ENCODE data around the gene C1orf87. TPM values are rescaled to one million over a fixed set of nuclear protein-coding genes. Genes with fewer than 3 reads are reported as not detected.

Gene C1orf87
- total RNA-seq, 1 experiment from 2014 or later, result not detected

GRCh38 chr1:59967780-59968179, 105.8 kb downstream of the C1orf87 start:
- ChIA-PET RAD21 (ENCODE audit: low non-redundant PET in 1 of 2, low total read pairs in 2 of 2, uncharacterized antibody in 2 of 2, unreplicated experiment in 2 of 2) (no interaction called here), POLR2A (no interaction called here), CTCF (interaction anchor here (1.6 to 2.4 kb wide), 2 partner anchors 9 to 21 kb away, joined by 5 to 9 read pairs; no protein-coding TSS in a partner anchor)
- H3K79me2 ChIP-seq (ENCODE audit: insufficient read depth, low read length), result no peaks in the 10 kb centered on the region
- TF ChIP-seq, protein P1, sequence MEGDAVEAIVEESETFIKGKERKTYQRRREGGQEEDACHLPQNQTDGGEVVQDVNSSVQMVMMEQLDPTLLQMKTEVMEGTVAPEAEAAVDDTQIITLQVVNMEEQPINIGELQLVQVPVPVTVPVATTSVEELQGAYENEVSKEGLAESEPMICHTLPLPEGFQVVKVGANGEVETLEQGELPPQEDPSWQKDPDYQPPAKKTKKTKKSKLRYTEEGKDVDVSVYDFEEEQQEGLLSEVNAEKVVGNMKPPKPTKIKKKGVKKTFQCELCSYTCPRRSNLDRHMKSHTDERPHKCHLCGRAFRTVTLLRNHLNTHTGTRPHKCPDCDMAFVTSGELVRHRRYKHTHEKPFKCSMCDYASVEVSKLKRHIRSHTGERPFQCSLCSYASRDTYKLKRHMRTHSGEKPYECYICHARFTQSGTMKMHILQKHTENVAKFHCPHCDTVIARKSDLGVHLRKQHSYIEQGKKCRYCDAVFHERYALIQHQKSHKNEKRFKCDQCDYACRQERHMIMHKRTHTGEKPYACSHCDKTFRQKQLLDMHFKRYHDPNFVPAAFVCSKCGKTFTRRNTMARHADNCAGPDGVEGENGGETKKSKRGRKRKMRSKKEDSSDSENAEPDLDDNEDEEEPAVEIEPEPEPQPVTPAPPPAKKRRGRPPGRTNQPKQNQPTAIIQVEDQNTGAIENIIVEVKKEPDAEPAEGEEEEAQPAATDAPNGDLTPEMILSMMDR (IDR thresholded peaks at IDR 0.05 in 2 of 3, conservative IDR thresholded peaks at IDR 0.05 in 1 of 3; ENCODE audit: borderline replicate concordance in 1 of 3, insufficient read depth in 1 of 3, low read depth in 2 of 3, low read length in 2 of 3), result no peak
- TF ChIP-seq JUND (IDR thresholded peaks at IDR 0.05) (no peak), CEBPB (IDR thresholded peaks at IDR 0.05; ENCODE audit: low read depth) (no peak), ATF3 (IDR thresholded peaks at IDR 0.05) (no peak), SIN3A (IDR thresholded peaks at IDR 0.05; ENCODE audit: low read depth) (no peak), ELF1 (IDR thresholded peaks at IDR 0.05; ENCODE audit: borderline replicate concordance, low read depth) (no peak), POLR2AphosphoS5 (IDR thresholded peaks at IDR 0.05; ENCODE audit: low read depth, low read length) (no peak), YY1 (IDR thresholded peaks at IDR 0.05; ENCODE audit: extremely low read depth, insufficient replicate concordance, low read depth, low read length) (no peak), EGR1 (IDR thresholded peaks at IDR 0.05; ENCODE audit: low read depth) (no peak), ZNF274 (IDR thresholded peaks at IDR 0.05; ENCODE audit: low read depth, low read length) (no peak), CBX3 (IDR thresholded peaks at IDR 0.05; ENCODE audit: low read depth) (no peak), SP1 (IDR thresholded peaks at IDR 0.05; ENCODE audit: low read depth) (no peak), POLR2A (IDR thresholded peaks at IDR 0.05; ENCODE audit: borderline replicate concordance, extremely low read depth, insufficient read depth, insufficient read length) (no peak), TCF7L2 (IDR thresholded peaks at IDR 0.05; ENCODE audit: borderline replicate concordance, extremely low read depth, insufficient read depth, insufficient read length) (no peak), RAD21 (IDR thresholded peaks at IDR 0.05; ENCODE audit: low read depth) (no peak), SRF (IDR thresholded peaks at IDR 0.05; ENCODE audit: low read depth) (no peak), REST (IDR thresholded peaks at IDR 0.05; ENCODE audit: low read depth) (no peak), ZBTB33 (IDR thresholded peaks at IDR 0.05; ENCODE audit: extremely low read depth, insufficient replicate concordance, low read length) (no peak)
- TF ChIP-seq, protein P2, sequence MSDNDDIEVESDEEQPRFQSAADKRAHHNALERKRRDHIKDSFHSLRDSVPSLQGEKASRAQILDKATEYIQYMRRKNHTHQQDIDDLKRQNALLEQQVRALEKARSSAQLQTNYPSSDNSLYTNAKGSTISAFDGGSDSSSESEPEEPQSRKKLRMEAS (IDR thresholded peaks at IDR 0.05), result no peak
- no peak overlapping the region for H2AFZ ChIP-seq (ENCODE audit: low read depth, low read length, poor library complexity, severe bottlenecking)
- intact Hi-C loops (cut with micrococcal nuclease), result no loop called here
- no peak overlapping the region for H3K4me2 ChIP-seq (ENCODE audit: low read length)
- DNase-seq (ENCODE audit: low read depth, low spot score), result no peak
- H3K9ac ChIP-seq (ENCODE audit: low read length), result no peak overlapping the region
- no peaks in the 10 kb centered on the region for H3K27me3 ChIP-seq (ENCODE audit: insufficient read depth, low read length)
- peaks cover 0 to 4% of the 10 kb centered on the region in 2 experiments; a peak in 2 of 4 replicates for H3K4me1 ChIP-seq (ENCODE audit: control insufficient read depth in 1 of 2, insufficient read depth in 2 of 2, low read length in 2 of 2)
- BruUV-seq (replicated peaks), result no TSS peak
- H4K20me1 ChIP-seq (ENCODE audit: insufficient read depth), result no peaks in the 10 kb centered on the region
- no peak overlapping the region for H3K4me3 ChIP-seq (replicated peaks in 1 of 2; ENCODE audit: low read depth in 1 of 2, low read length in 2 of 2)
- H3K9me3 ChIP-seq (ENCODE audit: control insufficient read depth in 1 of 2, insufficient read depth in 1 of 2, low read depth in 1 of 2, low read length in 2 of 2), result no peaks in the 10 kb centered on the region
- H3K36me3 ChIP-seq (ENCODE audit: control insufficient read depth in 1 of 2, insufficient read depth in 2 of 2, low read length in 2 of 2), result no peaks in the 10 kb centered on the region
- no peaks in the 10 kb centered on the region for H3K9me2 ChIP-seq (ENCODE audit: insufficient read depth)
- ATAC-seq, result no peak
- no peak overlapping the region for H3K27ac ChIP-seq (ENCODE audit: low read depth, low read length)
